Measurements from ENCODE around the gene ACP1.

The ACP1 gene

DNA sequence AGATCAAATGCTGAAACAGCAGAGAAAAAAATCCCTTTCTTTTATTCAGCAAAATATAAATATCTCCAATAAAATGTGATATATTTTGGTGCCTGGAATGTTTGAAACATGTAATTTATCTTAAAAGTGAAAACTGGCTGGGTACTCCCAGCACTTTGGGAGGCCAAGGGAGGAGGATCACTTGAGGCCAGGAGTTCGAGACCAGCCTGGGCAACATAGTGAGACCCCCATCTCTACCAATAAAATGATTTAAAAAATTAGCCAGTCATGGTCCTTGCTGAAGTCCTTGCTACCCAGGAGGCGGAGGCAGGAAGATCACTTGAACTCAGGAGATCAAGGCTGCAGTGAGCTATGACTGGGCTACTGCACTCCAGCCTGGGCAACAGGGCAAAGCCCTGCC lies 9.6 kb upstream of the ACP1 start:
- DNase-seq (ENCODE audit: low spot score) = no peak

DNA sequence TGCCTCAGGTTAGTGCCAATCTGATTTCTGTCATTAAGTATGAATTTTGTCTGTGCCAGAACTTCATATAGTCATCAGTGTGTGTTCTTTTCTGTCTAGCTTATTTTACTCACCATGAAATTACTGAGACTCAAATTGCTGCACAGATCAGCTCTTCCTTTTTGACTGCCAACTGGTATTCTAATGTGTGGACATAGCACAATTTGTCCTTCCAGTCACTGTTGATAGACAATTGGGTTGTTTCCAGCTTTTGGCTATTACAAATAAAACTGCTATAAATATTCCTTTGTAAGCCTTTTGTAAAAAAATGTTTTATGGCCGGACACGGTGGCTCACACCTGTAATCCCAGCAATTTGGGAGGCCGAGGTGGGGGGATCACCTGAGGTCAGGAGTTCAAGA lies 8.7 kb upstream of the ACP1 start:
- no peak for DNase-seq (ENCODE audit: low spot score)

DNA sequence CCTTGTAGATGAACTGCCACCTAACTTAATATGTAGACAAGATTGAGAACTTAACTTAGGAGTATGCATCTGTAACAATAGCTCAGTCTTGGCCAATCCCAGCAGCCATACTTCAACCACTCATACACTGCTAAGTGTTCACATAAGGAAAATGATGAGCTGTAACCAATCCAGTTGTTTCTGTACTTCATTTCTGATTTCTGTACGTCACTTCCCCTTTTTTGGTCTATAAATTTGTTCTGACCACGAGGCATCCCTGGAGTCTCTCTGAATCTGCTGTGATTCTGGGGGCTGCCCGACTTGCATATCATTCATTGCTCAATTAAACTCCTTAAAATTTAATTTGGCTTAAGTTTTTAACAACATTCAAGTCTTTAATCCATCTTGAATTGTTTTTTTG lies 7.3 kb upstream of the ACP1 start:
- peak; percentile 21 for DNase-seq (ENCODE audit: low spot score)

DNA sequence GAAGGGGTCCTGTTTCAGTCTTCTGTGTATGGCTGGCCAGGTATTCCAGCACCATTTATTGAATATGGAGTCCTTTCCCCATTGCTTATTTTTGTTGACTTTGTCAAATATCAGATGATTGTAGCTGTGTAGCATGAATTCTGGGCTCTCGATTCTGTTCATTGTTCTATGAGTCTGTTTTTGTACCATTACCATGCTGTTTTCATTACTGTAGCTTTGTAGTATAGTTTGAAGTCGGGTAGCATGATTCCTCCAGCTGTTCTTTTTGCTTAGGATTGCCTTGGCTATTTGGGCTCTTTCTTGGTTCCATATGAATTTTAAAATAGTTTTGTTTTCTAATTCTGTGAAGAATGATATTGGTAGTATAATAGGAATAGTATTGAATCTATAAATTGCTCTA lies 6.9 kb upstream of the ACP1 start:
- DNase-seq (ENCODE audit: low spot score) = no peak

DNA sequence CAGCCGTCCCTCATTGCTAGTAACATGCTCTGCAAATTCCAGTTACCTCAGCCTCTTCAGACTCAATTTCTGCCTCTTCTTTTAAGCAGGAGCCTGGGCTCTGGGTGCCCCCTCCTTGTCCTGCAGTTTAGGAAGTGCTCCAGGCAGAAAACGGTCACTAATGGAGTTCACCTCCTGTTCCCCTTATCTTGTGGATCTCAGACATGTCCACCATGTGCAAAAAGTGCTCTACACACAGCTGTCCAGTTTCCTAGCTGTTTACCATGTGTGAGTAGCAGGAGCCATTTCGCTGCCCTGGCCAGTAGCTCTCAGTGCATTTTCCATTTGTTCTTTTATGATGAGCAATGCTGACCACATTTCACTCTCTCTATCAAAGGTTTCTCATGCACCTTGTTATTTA lies 5.8 kb upstream of the ACP1 start:
- no peak for DNase-seq (ENCODE audit: low spot score)

DNA sequence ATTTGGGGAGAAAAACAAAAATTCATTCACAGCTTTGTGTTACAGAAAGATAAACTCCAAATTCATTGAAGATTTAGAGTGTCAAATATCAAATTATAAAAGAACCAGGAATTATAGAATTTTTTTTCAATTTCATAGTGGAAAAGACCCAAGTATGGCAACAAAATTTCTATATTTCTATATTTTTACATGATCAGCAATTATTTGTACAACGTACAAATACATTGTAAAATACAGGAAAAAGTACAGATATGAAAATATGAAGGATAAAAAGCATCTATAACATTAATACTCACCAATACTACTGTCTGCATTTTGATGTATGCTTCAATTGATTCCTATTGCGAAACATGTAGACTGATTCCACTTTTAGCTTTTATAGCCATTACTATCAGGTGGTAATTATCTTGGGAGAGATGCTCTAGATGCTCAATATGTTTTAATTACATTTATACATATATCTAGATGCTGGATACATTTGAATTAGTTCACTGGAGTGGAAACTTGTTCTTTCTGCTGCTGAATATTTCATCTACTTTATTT lies 4.9 kb upstream of the ACP1 start:
- no peak for DNase-seq (ENCODE audit: low spot score)

DNA sequence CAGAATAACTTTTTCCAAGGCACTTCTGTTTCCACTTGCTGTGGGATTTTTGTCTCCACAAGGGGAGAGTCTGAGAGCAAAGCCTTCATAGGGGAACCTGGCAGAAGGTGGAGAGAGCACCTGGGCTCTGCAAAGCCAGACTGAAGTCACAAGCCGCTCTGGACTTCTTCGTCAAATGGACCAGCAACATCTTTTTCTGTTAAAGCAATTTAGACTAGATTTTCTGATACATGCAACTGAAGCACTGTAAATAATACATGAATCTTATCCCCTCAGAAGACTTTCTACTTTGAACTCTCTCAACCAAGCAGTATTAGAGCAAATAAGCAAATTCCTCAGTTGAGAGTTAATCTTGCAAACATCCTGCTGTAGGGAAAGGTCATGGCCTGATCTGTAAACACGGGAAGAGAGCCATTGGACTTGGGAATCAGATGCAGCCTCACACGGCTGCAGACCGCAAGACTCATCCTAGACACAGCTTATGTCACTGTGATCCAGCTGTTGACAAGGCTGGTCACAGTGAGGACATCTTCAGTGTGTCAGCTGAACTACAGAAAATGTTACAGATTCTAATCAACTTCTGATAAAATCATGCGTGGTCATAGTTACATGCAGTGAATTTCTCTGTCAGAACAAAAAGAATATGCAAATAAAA lies 4.1 kb upstream of the ACP1 start:
- no peak for DNase-seq (ENCODE audit: low spot score)

DNA sequence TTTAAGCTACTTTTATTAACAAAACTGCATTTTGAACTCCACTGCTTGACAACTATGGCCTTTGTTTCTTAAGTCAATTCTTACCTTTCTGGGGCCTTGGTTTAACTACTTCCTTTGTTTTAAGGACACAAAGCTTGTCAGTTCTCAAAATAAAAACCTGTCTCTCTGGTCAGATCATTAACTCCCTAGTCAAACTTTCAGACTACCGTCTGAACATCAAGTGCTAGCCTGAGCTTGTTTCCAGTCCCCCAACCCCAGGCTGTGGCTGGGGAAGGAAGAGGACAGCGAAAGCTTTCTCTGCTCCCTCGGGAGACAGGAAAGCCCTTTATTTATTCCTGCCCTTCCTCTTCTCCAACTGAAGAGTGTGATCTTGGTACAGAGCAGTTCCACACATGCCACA lies 2.6 kb upstream of the ACP1 start:
- no peak for DNase-seq (ENCODE audit: low spot score)

DNA sequence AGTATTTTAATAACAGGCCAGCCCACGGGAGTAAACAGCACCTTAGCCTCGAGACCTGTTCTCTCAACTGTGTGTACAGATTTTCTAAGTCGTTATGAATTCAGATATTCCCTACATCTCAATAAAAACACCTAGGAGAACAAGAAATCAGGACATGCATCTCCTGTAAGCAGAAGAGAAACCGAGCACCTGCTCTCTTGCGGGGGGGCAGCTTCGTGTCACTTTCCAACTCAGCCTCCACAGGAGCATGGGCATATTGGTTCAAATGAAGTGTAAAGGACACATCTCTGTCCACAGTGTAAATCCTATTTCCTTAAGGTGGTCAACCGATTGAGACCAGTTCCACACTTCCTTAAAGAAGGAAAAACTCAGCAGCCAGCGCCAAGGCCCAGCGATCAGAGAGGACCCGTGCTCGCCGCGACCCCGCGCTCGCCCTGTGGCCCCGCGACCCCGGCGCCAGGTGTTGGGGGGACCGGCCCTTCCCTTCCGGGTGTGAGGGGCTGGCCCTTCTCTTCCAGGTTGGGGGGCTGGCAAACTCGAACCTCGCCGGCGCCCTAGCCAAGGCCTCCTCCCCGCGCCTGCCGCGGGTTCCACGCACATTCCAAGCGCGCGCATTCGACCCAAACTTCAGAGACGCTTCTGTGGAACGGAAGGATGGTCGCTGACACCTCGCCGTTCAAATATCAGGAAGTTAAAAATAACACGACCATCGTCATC lies 1.6 kb upstream of the ACP1 start:
- DNase-seq (ENCODE audit: low spot score) = no peak

DNA sequence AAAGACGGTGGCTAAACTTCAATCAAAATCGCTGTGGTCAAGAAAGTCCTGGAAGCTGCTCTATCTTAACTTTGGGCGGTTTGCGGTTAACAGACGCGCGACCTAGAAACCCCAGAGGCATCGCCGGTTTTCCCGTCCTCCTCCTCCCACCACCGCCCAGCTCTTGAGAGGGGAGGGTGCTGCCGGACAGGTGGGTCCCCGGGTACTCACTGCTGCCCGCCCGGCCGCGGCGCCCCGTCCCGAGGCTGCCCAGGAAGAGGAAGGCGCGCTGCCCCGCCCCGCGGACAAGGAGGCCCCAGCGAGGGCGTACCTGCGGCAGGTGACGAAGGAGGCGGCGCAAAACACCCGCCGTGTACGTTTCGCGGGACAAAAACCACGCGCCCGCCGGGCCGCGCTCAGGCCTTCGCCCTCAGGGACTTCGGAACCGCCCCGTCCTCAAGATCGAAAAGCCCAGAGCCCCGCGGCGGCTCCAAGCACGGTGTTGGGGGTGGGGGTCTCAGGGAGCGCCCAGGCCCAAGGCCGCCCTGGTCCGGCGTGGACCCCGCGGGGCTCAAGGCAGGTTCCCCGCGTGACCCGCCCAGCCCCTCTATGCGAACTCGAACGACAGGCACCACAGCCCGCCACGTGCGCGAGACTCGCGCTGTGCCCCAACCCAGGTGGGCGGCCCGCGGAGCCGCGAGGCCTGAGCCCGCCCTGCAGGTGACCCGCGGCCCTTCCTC lies 814 bp upstream of the ACP1 start, which contains the start of gene SH3YL1:
Gene SH3YL1, minus strand, starts transcription at position 259 of the 719 bp plus-strand sequence. Its CDS starts 48 bp downstream, at position 211.
- peak; percentile 11 for DNase-seq (ENCODE audit: low spot score)

DNA sequence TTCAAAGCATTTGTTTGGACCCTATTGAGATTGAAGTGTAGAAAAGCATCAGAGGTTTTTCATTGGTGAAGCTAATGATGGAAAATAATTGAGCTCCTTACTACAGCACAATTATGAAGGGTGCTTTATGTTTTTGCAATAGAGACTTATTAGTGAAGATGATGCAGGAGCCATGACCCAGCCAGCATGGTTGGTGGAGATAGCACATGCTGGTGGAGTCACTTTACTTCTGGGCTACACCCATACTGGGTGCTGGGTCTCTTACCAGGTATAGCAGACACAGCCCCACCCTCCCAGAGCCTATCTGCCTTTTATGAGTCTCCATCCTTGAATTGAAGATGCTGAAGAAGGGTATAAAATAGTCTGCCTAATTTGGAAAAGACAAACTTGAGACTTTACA lies 3.6 kb downstream of the ACP1 start:
- no peak for DNase-seq (ENCODE audit: low spot score)

DNA sequence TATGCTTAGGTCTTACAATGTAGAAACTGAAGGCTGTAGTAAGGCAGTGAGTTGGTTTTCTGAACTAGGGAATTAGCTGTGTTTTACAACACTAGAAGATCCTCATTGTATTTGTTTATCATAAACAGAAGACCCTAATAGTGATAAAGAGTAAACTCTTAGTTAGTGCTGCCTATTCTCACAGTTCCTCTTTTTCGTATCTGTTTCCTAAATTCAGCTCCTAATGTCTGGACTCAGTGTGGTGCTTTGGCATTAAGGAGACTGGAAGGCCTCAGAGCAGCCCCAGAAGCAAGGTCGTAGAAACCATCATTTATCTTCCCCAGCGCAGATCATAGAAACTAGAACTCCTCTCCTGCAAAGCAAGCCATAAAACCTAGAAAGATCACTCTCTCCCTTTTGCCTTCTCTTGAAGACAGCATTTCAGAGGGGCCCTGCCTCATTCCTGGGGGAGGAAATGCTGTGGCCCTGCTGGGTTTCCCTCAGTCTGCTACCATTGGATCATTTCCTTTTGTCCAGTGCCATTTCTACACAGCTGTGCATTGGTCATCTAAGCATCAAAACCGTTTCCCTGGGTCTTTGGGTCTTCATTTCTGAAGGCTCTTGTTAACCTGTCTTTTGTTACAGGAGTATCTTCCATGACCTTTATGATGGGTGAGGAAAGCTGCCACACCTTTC lies 4.7 kb downstream of the ACP1 start:
- no peak for DNase-seq (ENCODE audit: low spot score)

DNA sequence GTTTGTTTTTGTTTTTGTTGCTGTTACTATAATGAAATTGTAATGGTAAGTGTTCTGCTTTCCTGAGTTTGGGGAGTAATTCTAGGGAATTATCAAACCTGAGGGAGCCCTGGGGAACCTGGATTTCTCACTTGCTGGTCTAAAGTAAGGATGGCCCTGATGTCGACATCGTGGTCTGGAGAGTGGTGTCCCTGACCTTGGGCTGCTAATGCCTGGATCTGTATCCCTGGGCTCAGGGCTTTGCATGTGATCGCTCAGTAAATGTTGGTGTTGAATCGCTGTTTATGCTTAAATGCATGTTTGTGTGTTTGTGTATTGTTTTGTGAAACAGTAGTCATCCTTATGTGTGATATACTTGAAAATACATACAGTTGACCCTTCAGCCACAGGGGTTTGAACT lies 6.1 kb downstream of the ACP1 start:
- DNase-seq (ENCODE audit: low spot score) = no peak

DNA sequence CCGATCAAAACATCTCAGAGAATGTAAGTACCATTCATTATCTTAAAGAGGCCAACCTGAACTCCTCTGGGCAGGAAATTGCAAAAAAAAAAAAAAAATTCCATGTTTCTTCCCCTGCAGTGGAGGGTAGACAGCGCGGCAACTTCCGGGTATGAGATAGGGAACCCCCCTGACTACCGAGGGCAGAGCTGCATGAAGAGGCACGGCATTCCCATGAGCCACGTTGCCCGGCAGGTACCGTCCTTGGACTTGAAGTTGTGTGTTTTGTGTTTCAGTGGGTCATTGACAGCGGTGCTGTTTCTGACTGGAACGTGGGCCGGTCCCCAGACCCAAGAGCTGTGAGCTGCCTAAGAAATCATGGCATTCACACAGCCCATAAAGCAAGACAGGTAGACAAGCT lies 7.2 kb downstream of the ACP1 start:
- DNase-seq (ENCODE audit: low spot score) = no peak

DNA sequence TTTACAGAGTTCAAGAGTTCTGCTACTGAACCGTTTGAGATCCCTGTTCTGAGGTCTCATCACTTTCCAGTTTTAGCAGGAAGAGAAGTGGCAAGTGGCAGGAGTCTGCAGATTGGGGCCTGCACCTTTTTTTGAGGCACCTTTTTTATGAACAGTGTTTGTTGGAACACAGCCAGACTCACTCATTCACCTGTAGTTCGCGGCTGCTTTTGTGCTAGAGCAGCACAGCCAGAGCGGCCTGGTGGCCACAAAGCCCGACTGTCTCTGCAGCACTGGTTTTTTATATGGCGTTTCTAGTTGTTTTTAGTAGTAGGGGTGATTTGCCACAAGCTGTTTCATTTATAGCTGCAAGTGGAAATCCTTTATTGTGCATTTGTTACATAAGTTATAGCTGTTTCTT lies 8.6 kb downstream of the ACP1 start:
- no peak for DNase-seq (ENCODE audit: low spot score)

DNA sequence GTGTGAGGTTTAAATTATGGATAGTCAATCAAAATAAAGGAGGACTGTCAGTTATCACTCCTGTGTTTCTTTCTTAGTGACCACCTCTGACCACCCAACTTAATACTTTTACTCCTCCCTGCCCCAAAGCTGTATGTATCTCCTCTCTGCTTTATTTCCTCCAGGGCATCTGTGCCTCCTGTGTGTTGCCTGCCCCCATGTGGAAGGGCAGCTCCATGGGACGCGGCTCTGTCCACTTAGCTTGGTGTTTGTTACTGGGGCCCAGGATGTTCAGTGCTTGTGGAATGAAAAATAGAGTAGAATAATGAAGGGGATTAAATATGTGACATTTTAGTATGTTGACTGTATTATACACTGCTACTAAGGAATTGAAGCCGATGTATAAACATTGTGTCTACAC lies 9.8 kb downstream of the ACP1 start:
- no peak for DNase-seq (ENCODE audit: low spot score)

DNA sequence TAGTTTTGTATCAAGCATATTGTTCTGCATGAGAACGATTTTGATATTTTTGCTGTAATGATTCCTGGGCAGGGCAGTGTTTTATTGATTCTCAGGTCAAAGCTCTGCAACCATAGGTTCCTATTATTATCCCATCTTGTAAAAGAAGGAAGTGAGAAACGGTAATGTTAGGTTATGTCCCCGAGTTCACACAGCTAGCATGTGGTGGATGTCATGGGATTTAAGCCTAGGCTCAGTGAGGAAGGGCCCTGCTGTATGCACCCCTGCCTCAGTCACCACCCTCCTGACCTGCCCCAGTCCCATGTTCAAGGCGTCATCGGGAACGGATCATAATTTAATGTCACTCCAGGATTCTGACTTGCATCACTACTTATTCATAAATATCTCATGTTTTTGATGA lies 10.7 kb downstream of the ACP1 start:
- peak; percentile 34 for DNase-seq (ENCODE audit: low spot score)

DNA sequence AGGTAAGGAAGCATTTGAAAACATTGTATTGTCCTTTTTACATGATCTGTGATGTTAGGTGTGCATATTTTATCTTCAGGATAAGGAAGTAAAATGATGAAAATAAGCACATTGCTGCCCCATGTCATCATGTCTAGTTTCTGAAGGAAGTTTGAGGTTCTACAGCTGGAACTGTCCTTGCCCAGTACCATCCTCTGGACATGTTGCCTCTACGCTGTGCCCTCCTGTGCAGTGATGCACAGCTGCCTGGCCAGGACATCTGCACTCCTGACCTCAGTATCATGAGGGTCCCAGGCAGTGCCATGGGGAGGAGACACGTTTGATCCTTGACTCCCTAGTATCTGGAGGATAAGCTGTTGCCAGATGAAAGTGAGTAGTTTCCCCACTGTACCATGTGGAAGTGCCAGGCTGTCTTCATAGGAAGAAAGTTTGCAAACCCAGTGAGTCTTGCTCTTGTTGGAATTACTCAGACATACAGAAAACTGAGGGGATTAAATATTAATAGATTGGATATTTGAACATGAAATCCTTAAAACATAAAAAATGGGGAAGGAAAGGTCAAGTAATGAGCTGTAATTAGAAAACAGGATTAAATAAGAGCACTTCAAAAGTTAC lies 13.7 kb downstream of the ACP1 start:
- DNase-seq (ENCODE audit: low spot score) = no peak

DNA sequence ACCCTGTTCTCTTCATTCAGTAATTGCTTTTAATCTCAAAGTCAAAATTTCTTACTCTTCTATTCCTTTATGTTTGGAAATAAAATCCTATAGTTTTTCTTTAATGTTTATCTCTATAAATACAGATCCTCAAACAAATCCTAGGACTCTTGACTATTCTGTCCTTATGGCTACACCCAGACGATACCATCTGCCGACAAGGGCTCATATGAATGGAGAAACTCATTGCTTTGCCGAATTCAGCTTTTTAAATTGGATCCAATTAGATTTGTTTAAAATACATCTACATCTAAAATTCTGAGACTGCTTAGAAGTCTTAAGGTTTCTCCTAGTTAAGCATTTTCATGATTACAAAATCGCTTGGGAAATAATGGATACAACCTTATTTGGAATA lies 14.2 kb downstream of the ACP1 start:
- DNase-seq (ENCODE audit: low spot score) = no peak

DNA sequence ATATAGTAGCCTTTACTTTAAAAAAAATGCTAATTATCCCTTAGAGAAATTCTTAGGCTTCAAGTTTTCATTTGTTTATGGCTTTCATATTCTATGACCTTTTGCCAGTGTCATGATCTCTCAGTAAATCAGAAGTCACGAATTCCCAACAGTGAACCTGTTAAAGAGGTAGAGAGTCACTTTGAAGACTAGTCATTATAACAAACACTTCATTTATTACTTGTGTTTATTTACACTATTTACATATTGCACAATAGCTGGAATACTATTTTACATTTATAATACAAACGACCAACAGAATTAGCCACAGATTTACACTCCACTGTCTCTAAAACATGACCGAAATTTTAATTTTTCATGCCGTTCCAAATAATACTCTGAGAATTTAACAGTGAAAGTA lies 14.6 kb downstream of the ACP1 start:
- DNase-seq (ENCODE audit: low spot score) = no peak

DNA sequence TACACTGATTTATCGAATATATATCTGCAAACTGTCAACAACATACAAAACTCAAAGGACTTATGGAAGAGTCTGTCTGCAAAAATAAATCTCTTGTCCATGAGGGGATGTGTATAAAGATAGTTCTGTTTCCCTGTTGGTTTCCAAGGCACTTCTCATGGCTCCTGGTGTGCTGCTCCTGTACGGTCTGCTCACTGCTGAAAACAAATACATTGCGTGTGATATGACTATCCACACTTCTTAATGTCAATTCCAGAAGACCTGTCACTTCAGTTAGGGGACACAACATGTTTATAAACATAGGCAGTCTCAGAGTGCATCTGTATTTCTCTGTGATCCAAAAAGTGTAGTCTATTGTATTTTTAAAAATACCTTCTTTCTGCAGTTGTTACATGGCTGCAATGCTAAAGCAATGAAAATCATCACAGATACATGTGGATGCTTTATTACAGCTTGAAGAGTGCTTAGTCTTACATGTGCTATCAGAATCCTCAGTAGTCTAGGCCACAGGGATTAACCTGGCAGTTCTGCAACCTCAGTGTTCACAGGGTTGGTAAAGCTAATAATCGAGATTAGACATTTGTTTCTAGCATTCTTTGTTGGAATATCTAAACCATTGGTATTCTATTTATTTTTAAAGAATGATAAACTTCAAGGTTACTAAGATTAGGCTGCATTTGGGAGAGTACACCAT lies 15.4 kb downstream of the ACP1 start:
- no peak for DNase-seq (ENCODE audit: low spot score)

Measured in NAMALWA (cell line).